Neural cell (in vitro differentiated cells): ENCODE results near the gene ZNF830. TPM values are rescaled to one million over a fixed set of nuclear protein-coding genes. Genes with fewer than 3 reads are reported as not detected.

Experiments
- H2AFZ ChIP-seq: fragments of 200-600, 300-800 bp; sonication (generic), shearing (Covaris generic); 2 replicates; pipeline ENCODE4 v1.6.0; 2014; ENCODE audit warnings: low read depth, mild to moderate bottlenecking, antibody characterized with exemption, low read length, moderate library complexity
- H3F3A ChIP-seq: fragments of 200-600 bp; shearing (Covaris generic); 2 replicates; pipeline ENCODE4 v1.6.1; 2016; ENCODE audit warnings: mild to moderate bottlenecking, moderate library complexity, mixed read lengths, antibody characterized with exemption, low read length; ENCODE audit not compliant: insufficient read depth, poor library complexity, severe bottlenecking
- H3K27ac ChIP-seq: fragments of 200-600, 300-800 bp; sonication (generic), shearing (Covaris generic); 2 replicates; pipeline ENCODE4 v1.5.1; 2014; ENCODE audit warnings: mild to moderate bottlenecking, low read length, moderate library complexity
- H3K27me3 ChIP-seq: fragments of 300-800, 200-600 bp; sonication (generic), shearing (Covaris generic); 2 replicates; pipeline ENCODE4 v1.6.0; 2014; ENCODE audit warnings: mild to moderate bottlenecking, low read depth, low read length, moderate library complexity; ENCODE audit not compliant: insufficient read depth
- H3K36me3 ChIP-seq: fragments of 300-800, 200-600 bp; sonication (generic), shearing (Covaris generic); 2 replicates; pipeline ENCODE4 v1.5.1; 2014; ENCODE audit warnings: mild to moderate bottlenecking, antibody characterized with exemption, low read length, moderate library complexity; ENCODE audit not compliant: insufficient read depth
- H3K4me2 ChIP-seq: fragments of 300-800, 200-600 bp; sonication (generic), shearing (Covaris generic); 2 replicates; pipeline ENCODE4 v1.6.0; 2014; ENCODE audit warnings: mild to moderate bottlenecking, low read length
- H3K4me3 ChIP-seq: fragments of 300-800, 200-600 bp; sonication (generic), shearing (Covaris generic); 2 replicates; pipeline ENCODE4 v1.5.1; 2014; ENCODE audit warnings: mild to moderate bottlenecking, low read length, moderate library complexity
- H3K79me2 ChIP-seq: fragments of 200-600 bp; shearing (Covaris generic); replicated peaks from 2 replicates; pipeline ENCODE4 v1.6.0; 2014; ENCODE audit warnings: mild to moderate bottlenecking, low read length, moderate library complexity; ENCODE audit not compliant: insufficient read depth
- H3K9ac ChIP-seq: fragments of 300-800, 200-600 bp; sonication (generic), shearing (Covaris generic); 2 replicates; pipeline ENCODE4 v1.6.1; 2016; ENCODE audit warnings: mild to moderate bottlenecking, low read length, mixed read lengths
- H3K9me2 ChIP-seq: fragments of 200-600 bp; shearing (Covaris generic); 2 replicates; pipeline ENCODE4 v1.6.1; 2016; ENCODE audit warnings: mild to moderate bottlenecking, low read length, mixed read lengths; ENCODE audit not compliant: insufficient read depth
- H3K9me3 ChIP-seq: fragments of 200-600, 300-800 bp; sonication (generic), shearing (Covaris generic); 2 replicates; pipeline ENCODE4 v1.6.1; 2016; ENCODE audit warnings: mild to moderate bottlenecking, mixed run types, low read length, moderate library complexity, mixed read lengths
- H4K20me1 ChIP-seq: fragments of 200-600 bp; shearing (Covaris generic); 2 replicates; pipeline ENCODE4 v1.6.1; 2016; ENCODE audit warnings: mild to moderate bottlenecking, mixed run types; ENCODE audit not compliant: insufficient read depth
- CTCF ChIP-seq: fragments of 450-650 bp; IDR thresholded peaks from 2 replicates; pipeline ENCODE4 v1.5.1; 2014; ENCODE audit warnings: antibody characterized with exemption, mild to moderate bottlenecking, moderate library complexity; ENCODE audit not compliant: poor library complexity, severe bottlenecking
- EP300 ChIP-seq: fragments of 450-650 bp; conservative IDR thresholded peaks from 2 replicates; pipeline ENCODE4 v1.6.1; 2014; ENCODE audit warnings: antibody characterized with exemption, mild to moderate bottlenecking, moderate library complexity; ENCODE audit not compliant: poor library complexity, severe bottlenecking
- EZH2 ChIP-seq: fragments of 200-600, 300-800 bp; shearing (Covaris generic), sonication (generic); IDR thresholded peaks from 2 replicates; pipeline ENCODE4 v1.6.1; 2014; ENCODE audit warnings: antibody characterized with exemption, low read length, borderline replicate concordance, mild to moderate bottlenecking; ENCODE audit not compliant: insufficient read depth, poor library complexity, severe bottlenecking
- MXI1 ChIP-seq: fragments of 450-650 bp; conservative IDR thresholded peaks from 2 replicates; pipeline ENCODE4 v1.6.1; 2014; ENCODE audit warnings: antibody characterized with exemption, mild to moderate bottlenecking; ENCODE audit not compliant: poor library complexity, severe bottlenecking
- POLR2AphosphoS5 ChIP-seq: IDR thresholded peaks from 2 replicates; pipeline ENCODE4 v1.6.1; 2012
- RAD21 ChIP-seq: fragments of 450-650 bp; conservative IDR thresholded peaks from 2 replicates; pipeline ENCODE4 v1.6.1; 2014; ENCODE audit warnings: antibody characterized with exemption, mild to moderate bottlenecking, moderate library complexity
- REST ChIP-seq: IDR thresholded peaks from 2 replicates; pipeline ENCODE4 v1.6.1; 2012; ENCODE audit warnings: borderline replicate concordance
- SMC3 ChIP-seq: fragments of 450-650 bp; conservative IDR thresholded peaks from 2 replicates; pipeline ENCODE4 v1.6.1; 2014; ENCODE audit warnings: antibody characterized with exemption, mild to moderate bottlenecking, moderate library complexity; ENCODE audit not compliant: poor library complexity
- TAF1 ChIP-seq: IDR thresholded peaks from 2 replicates; pipeline ENCODE4 v1.6.1; 2012; ENCODE audit warnings: low read depth
- polyA plus RNA-seq: library from polyadenylated mRNA; depleted of rRNA; stranded (reverse); fragments of >200 nt; gene quantifications from 2 replicates; pipeline ENCODE4 v1.2.3, GENCODE V29; 2014

ZNF830 gene
- polyA plus RNA-seq, 1 donor from 2014 or later = 14.7 TPM

- H3K9ac ChIP-seq = no peak overlapping the region
- H3K36me3 ChIP-seq = peaks cover 10% of the 10 kb centered on the region
- no peak overlapping the region for H3K4me3 ChIP-seq
- TF ChIP-seq RAD21 = no peak
- no peak for TF ChIP-seq REST
- TF ChIP-seq CTCF = no peak
- no peak for TF ChIP-seq SMC3
- no peak for TF ChIP-seq EP300
- TF ChIP-seq POLR2AphosphoS5 = no peak
- TF ChIP-seq MXI1 = no peak
- TF ChIP-seq EZH2 = no peak
- TF ChIP-seq TAF1 = no peak
- H3F3A ChIP-seq = no peaks in the 10 kb centered on the region
- no peaks in the 10 kb centered on the region for H3K9me2 ChIP-seq
- no peak overlapping the region for H2AFZ ChIP-seq
- H3K79me2 ChIP-seq = no peaks in the 10 kb centered on the region
- no peaks in the 10 kb centered on the region for H3K27me3 ChIP-seq
- H3K27ac ChIP-seq = no peak overlapping the region
- H3K4me2 ChIP-seq = no peak overlapping the region
- H3K9me3 ChIP-seq = no peaks in the 10 kb centered on the region
- no peaks in the 10 kb centered on the region for H4K20me1 ChIP-seq
Observed at GRCh38 chr17:35011671-35012216, 50.4 kb downstream of the ZNF830 start.

Other genes starting within 250 kb of the ZNF830 start
- gene CCT6B, start 80 bp upstream of the ZNF830 start, polyA plus RNA-seq = 0.84 and 2.1 TPM in 2 replicates
- gene LIG3, start 19.0 kb downstream of the ZNF830 start, polyA plus RNA-seq = 21.8 and 29.0 TPM in 2 replicates
- 6.6 and 7.0 TPM in 2 replicates for gene RFFL, start 102.2 kb downstream of the ZNF830 start, polyA plus RNA-seq
- gene RAD51D, start 158.3 kb downstream of the ZNF830 start, polyA plus RNA-seq = 13.8 and 19.0 TPM in 2 replicates
- gene FNDC8, start 160.1 kb downstream of the ZNF830 start, polyA plus RNA-seq = not detected in 2 replicates
- gene NLE1, start 180.8 kb downstream of the ZNF830 start, polyA plus RNA-seq = 30.8 and 43.0 TPM in 2 replicates
- gene UNC45B, start 186.3 kb downstream of the ZNF830 start, polyA plus RNA-seq = not detected in 2 replicates
- gene SLC35G3, start 232.9 kb downstream of the ZNF830 start, polyA plus RNA-seq = not detected in 2 replicates